Endodermal cell (in vitro differentiated cells): ENCODE data around the gene TMPRSS12. TPM values are rescaled to one million over a fixed set of nuclear protein-coding genes. Genes with fewer than 3 reads are reported as not detected.

Experiments used
- DNase-seq: peaks from one replicate; pipeline ENCODE4 v3.0.0-alpha.2; 2017
- H3K27ac ChIP-seq: 2 replicates; pipeline ENCODE4 v1.5.1; 2013; ENCODE audit warnings: mild to moderate bottlenecking, low read depth, low read length, moderate library complexity
- H3K27me3 ChIP-seq: 2 replicates; pipeline ENCODE4 v1.6.1; 2013; ENCODE audit warnings: mild to moderate bottlenecking, low read length, moderate library complexity; ENCODE audit not compliant: insufficient read depth, control insufficient read depth, poor library complexity, severe bottlenecking
- H3K36me3 ChIP-seq: 2 replicates; pipeline ENCODE4 v1.7.0; 2013; ENCODE audit warnings: mild to moderate bottlenecking, low read length, moderate library complexity; ENCODE audit not compliant: control insufficient read depth, insufficient read depth
- H3K4me1 ChIP-seq: one replicate; pipeline ENCODE4 v1.7.0; 2013; ENCODE audit warnings: low read length; ENCODE audit not compliant: control insufficient read depth, insufficient read depth
- H3K4me3 ChIP-seq: 2 replicates; pipeline ENCODE4 v1.5.1; 2013; ENCODE audit warnings: mild to moderate bottlenecking, low read length, moderate library complexity
- H3K9ac ChIP-seq: 2 replicates; pipeline ENCODE4 v1.6.1; 2013; ENCODE audit warnings: mild to moderate bottlenecking, low read length, moderate library complexity; ENCODE audit not compliant: poor library complexity, severe bottlenecking; ENCODE audit errors: extremely low read depth
- H3K9me3 ChIP-seq: 2 replicates; pipeline ENCODE4 v1.6.1; 2013; ENCODE audit warnings: mild to moderate bottlenecking, low read length, moderate library complexity; ENCODE audit not compliant: control insufficient read depth
- H3K27ac Mint-ChIP-seq: 2 replicates; pipeline ENCODE4 v1.8.0; 2020; ENCODE audit warnings: mixed read lengths
- H3K27me3 Mint-ChIP-seq: 2 replicates; pipeline ENCODE4 v1.8.0; 2021; ENCODE audit warnings: mild to moderate bottlenecking, mixed read lengths; ENCODE audit not compliant: insufficient read depth
- H3K36me3 Mint-ChIP-seq: 2 replicates; pipeline ENCODE4 v1.8.0; 2020; ENCODE audit warnings: low read depth, mixed read lengths
- H3K4me1 Mint-ChIP-seq: 2 replicates; pipeline ENCODE4 v1.8.0; 2020; ENCODE audit warnings: mixed read lengths
- H3K4me3 Mint-ChIP-seq: 2 replicates; pipeline ENCODE4 v1.8.0; 2020; ENCODE audit warnings: mild to moderate bottlenecking, moderate library complexity, mixed read lengths
- H3K9me3 Mint-ChIP-seq: 2 replicates; pipeline ENCODE4 v1.8.0; 2020; ENCODE audit warnings: mild to moderate bottlenecking, mixed read lengths
- CTCF ChIP-seq: fragments of 200-600 bp; sonication (generic); conservative IDR thresholded peaks from 2 replicates; pipeline ENCODE4 v1.5.0; 2021; ENCODE audit warnings: antibody characterized with exemption, mild to moderate bottlenecking
- WGBS, 2 experiments: methylation state at CpG; one replicate each; pipeline versions ENCODE4 v1.1.5 to v1.1.7; 2013; ENCODE audit warnings: missing lambda C conversion rate in 2 of 2, mixed read lengths in 1 of 2; ENCODE audit not compliant: insufficient coverage in 1 of 2, insufficient read length in 1 of 2; 5-methylcytosine and 5-hydroxymethylcytosine counted together
- total RNA-seq, 2 donors: library from RNA; stranded (reverse); fragmentation: NEBNext Ultra II Directional in 1 of 2; extraction: Animal tissue kit (Norgen Biotek cat#: 25700) in 1 of 2; gene quantifications; 2 replicates in 1 of 2; 3 replicates in 1 of 2; pipeline ENCODE4 v1.2.1, GENCODE V29; 2021

Gene TMPRSS12
- total RNA-seq, 2 donors from 2014 or later = not detected

GRCh38 chr12:50924439-50925341, 82.0 kb downstream of the TMPRSS12 start:
- Mint-ChIP-seq H3K36me3 (no peaks in the 10 kb centered on the region), H3K27ac (peak overlapping the region; percentile 75), H3K9me3 (peaks cover 8% of the 10 kb centered on the region), H3K4me3 (peak overlapping the region; percentile 59), H3K4me1 (peaks cover 29% of the 10 kb centered on the region), H3K27me3 (peaks cover 2% of the 10 kb centered on the region)
- no peaks in the 10 kb centered on the region for H3K36me3 ChIP-seq
- WGBS, 2 experiments = 40 to 46% methylated on average over 9 to 12 of the region's 13 CpGs
- TF ChIP-seq CTCF = no peak
- H3K4me3 ChIP-seq = no peak overlapping the region
- H3K9ac ChIP-seq = no peak overlapping the region
- peak overlapping the region; percentile 50 for H3K27ac ChIP-seq
- DNase-seq = peak; percentile 76
- H3K27me3 ChIP-seq = no peaks in the 10 kb centered on the region
- no peaks in the 10 kb centered on the region for H3K4me1 ChIP-seq
- peaks cover 12% of the 10 kb centered on the region for H3K9me3 ChIP-seq

GRCh38 chr12:50925342-50925651, 82.6 kb downstream of the TMPRSS12 start:
- H3K27ac Mint-ChIP-seq = peak overlapping the region; percentile 75
- Histone ChIP-seq H3K4me3 (no peak overlapping the region), H3K27me3 (no peaks in the 10 kb centered on the region), H3K36me3 (no peaks in the 10 kb centered on the region), H3K4me1 (no peaks in the 10 kb centered on the region), H3K27ac (no peak overlapping the region), H3K9me3 (peaks cover 7% of the 10 kb centered on the region), H3K9ac (no peak overlapping the region)
- TF ChIP-seq CTCF = no peak
- DNase-seq = no peak
- peaks cover 29% of the 10 kb centered on the region for H3K4me1 Mint-ChIP-seq
- H3K9me3 Mint-ChIP-seq = peaks cover 3% of the 10 kb centered on the region
- peak overlapping the region; percentile 59 for H3K4me3 Mint-ChIP-seq
- peaks cover 2% of the 10 kb centered on the region for H3K27me3 Mint-ChIP-seq
- WGBS, 2 experiments = 86 to 100% methylated on average over 4 to 7 of the region's 7 CpGs
- peaks cover 2% of the 10 kb centered on the region for H3K36me3 Mint-ChIP-seq

DNA sequence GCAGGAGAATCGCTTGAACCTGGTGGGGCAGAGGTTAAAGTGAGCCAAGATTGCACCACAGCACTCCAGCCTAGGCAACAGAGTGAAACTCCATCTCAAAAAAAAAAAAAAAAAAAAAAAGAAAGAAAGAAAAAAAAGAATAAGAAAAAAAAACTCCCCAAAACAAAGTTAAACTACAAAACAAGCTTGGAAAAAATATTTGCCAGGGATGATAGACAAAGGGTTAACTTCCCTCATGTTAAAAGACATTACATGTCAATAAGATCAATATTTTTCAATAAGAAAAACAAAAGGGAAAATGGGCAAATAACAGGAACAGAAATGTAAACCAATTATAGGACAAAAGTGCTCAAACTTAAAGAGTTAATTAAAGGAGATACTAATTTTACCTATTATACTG, 83.2 kb downstream of the TMPRSS12 start:
- no peak for DNase-seq
- no peak for TF ChIP-seq CTCF
- Histone ChIP-seq H3K4me1 (no peaks in the 10 kb centered on the region), H3K9me3 (peaks cover 1% of the 10 kb centered on the region), H3K27me3 (no peaks in the 10 kb centered on the region), H3K9ac (no peak overlapping the region), H3K27ac (no peak overlapping the region), H3K4me3 (no peak overlapping the region), H3K36me3 (no peaks in the 10 kb centered on the region)
- no peak overlapping the region for H3K27ac Mint-ChIP-seq
- peaks cover 29% of the 10 kb centered on the region for H3K4me1 Mint-ChIP-seq
- H3K9me3 Mint-ChIP-seq = peaks cover 1% of the 10 kb centered on the region
- H3K36me3 Mint-ChIP-seq = peaks cover 4% of the 10 kb centered on the region
- H3K4me3 Mint-ChIP-seq = peak overlapping the region; percentile 59
- 100% methylated on average over 1 of the region's 1 CpG; no CpG with 5 or more reads in 1 of the 2 experiments for WGBS, 2 experiments
- peaks cover 2% of the 10 kb centered on the region for H3K27me3 Mint-ChIP-seq
